CD14-positive monocyte (primary cell): Measurements from ENCODE around the gene E2F7. TPM values are rescaled to one million over a fixed set of nuclear protein-coding genes. Genes with fewer than 3 reads are reported as not detected.

ENCODE experiments used
- DNase-seq, 3 donors: peaks; one replicate each; pipeline ENCODE4 v3.0.0-alpha.2; 2011 to 2022
- H2AFZ ChIP-seq: 2 replicates; pipeline ENCODE4 v1.6.0; 2012; ENCODE audit warnings: mild to moderate bottlenecking, low read depth, low read length, inconsistent platforms; ENCODE audit not compliant: insufficient read depth, poor library complexity, severe bottlenecking
- H3K27ac ChIP-seq, 2 donors: 1 replicate in 1 of 2; 2 replicates in 1 of 2; pipeline ENCODE4 v1.5.1; 2012 to 2013; ENCODE audit warnings: low read length in 2 of 2, control low read depth in 1 of 2, inconsistent platforms in 1 of 2, low read depth in 1 of 2, mild to moderate bottlenecking in 1 of 2
- H3K27me3 ChIP-seq, 2 donors: one replicate each; pipeline versions ENCODE4 v1.6.0 to v1.6.1; 2011 to 2013; ENCODE audit warnings: low read length in 2 of 2; ENCODE audit not compliant: control insufficient read depth in 2 of 2, insufficient read depth in 2 of 2
- H3K36me3 ChIP-seq, 2 donors: replicated peaks in 1 of 2; 1 replicate in 1 of 2; 2 replicates in 1 of 2; pipeline versions ENCODE4 v1.5.1 to v1.6.1; 2012 to 2013; ENCODE audit warnings: low read length in 2 of 2, control low read depth in 1 of 2, inconsistent platforms in 1 of 2, mild to moderate bottlenecking in 1 of 2; ENCODE audit not compliant: insufficient read depth in 2 of 2, control insufficient read depth in 1 of 2
- H3K4me1 ChIP-seq, 2 donors: 1 replicate in 1 of 2; 2 replicates in 1 of 2; pipeline versions ENCODE4 v1.5.1 to v1.6.1; 2012 to 2013; ENCODE audit warnings: low read length in 2 of 2, control low read depth in 1 of 2, inconsistent platforms in 1 of 2, mild to moderate bottlenecking in 1 of 2, moderate library complexity in 1 of 2; ENCODE audit not compliant: insufficient read depth in 2 of 2, control insufficient read depth in 1 of 2
- H3K4me2 ChIP-seq: replicated peaks from 2 replicates; pipeline ENCODE3; 2012; ENCODE audit warnings: low read length, moderate library complexity, mild to moderate bottlenecking; ENCODE audit not compliant: poor library complexity, severe bottlenecking; ENCODE audit errors: extremely low read depth
- H3K4me3 ChIP-seq, 3 experiments: fragments of 200-600 bp in 1 of 3; sonication (generic) in 1 of 3; replicated peaks in 1 of 3; 1 replicate in 2 of 3; 2 replicates in 1 of 3; pipeline ENCODE4 v1.5.1; 2011 to 2013; ENCODE audit warnings: low read length in 3 of 3, mild to moderate bottlenecking in 3 of 3, control low read depth in 2 of 3, low read depth in 2 of 3, inconsistent platforms in 1 of 3, moderate library complexity in 1 of 3
- H3K79me2 ChIP-seq: 2 replicates; pipeline ENCODE4 v1.6.0; 2012; ENCODE audit warnings: mild to moderate bottlenecking, control low read depth, inconsistent platforms, low read length, moderate library complexity; ENCODE audit not compliant: insufficient read depth
- H3K9ac ChIP-seq: 2 replicates; pipeline ENCODE4 v1.6.0; 2017; ENCODE audit warnings: low read length, mild to moderate bottlenecking; ENCODE audit not compliant: insufficient read depth, poor library complexity, severe bottlenecking
- H3K9me3 ChIP-seq, 2 donors: replicated peaks in 1 of 2; 1 replicate in 1 of 2; 2 replicates in 1 of 2; pipeline versions ENCODE4 v1.5.1 to v1.6.1; 2012 to 2013; ENCODE audit warnings: low read length in 2 of 2, control low read depth in 1 of 2; ENCODE audit not compliant: control insufficient read depth in 1 of 2, insufficient read depth in 1 of 2
- H4K20me1 ChIP-seq: 2 replicates; pipeline ENCODE4 v1.6.0; 2012; ENCODE audit warnings: mild to moderate bottlenecking, low read length, control low read depth, moderate library complexity; ENCODE audit not compliant: insufficient read depth
- H3K27ac Mint-ChIP-seq, 7 donors: one replicate each; pipeline ENCODE4 v1.8.0; 2020; ENCODE audit warnings: mild to moderate bottlenecking in 7 of 7, mixed read lengths in 7 of 7, moderate library complexity in 6 of 7, inconsistent platforms in 2 of 7
- H3K27me3 Mint-ChIP-seq, 3 donors: one replicate each; pipeline ENCODE4 v1.8.0; 2021 to 2022; ENCODE audit warnings: low read depth in 3 of 3, mild to moderate bottlenecking in 3 of 3, mixed read lengths in 3 of 3, moderate library complexity in 3 of 3, inconsistent platforms in 1 of 3
- H3K36me3 Mint-ChIP-seq, 2 donors: one replicate each; pipeline ENCODE4 v1.8.0; 2020; ENCODE audit warnings: mixed read lengths in 2 of 2, inconsistent platforms in 1 of 2, mild to moderate bottlenecking in 1 of 2
- H3K4me1 Mint-ChIP-seq: one replicate; pipeline ENCODE4 v1.8.0; 2020; ENCODE audit warnings: mild to moderate bottlenecking, mixed read lengths
- H3K4me3 Mint-ChIP-seq, 2 donors: one replicate each; pipeline ENCODE4 v1.8.0; 2020; ENCODE audit warnings: mild to moderate bottlenecking in 2 of 2, mixed read lengths in 2 of 2, moderate library complexity in 1 of 2
- H3K9me3 Mint-ChIP-seq, 7 donors: one replicate each; pipeline ENCODE4 v1.8.0; 2020 to 2022; ENCODE audit warnings: mixed read lengths in 7 of 7, mild to moderate bottlenecking in 6 of 7, moderate library complexity in 6 of 7, inconsistent platforms in 2 of 7
- CTCF ChIP-seq: fragments of 200-600 bp; IDR thresholded peaks from one replicate; pipeline ENCODE4 v1.8.0; 2022; ENCODE audit warnings: antibody characterized with exemption, mild to moderate bottlenecking
- WGBS: methylation state at CpG from one replicate; pipeline ENCODE4 v1.1.5; 2013; ENCODE audit warnings: missing lambda C conversion rate; ENCODE audit not compliant: insufficient coverage; 5-methylcytosine and 5-hydroxymethylcytosine counted together
- intact Hi-C, 2 donors: fragments of 100-400 bp; cut with micrococcal nuclease; formaldehyde crosslinking; loops; one replicate each; pipeline versions ENCODE4 v1.15.0 to v1.15.1; 2023
- polyA plus RNA-seq, 3 donors: library from polyadenylated mRNA; depleted of rRNA in 1 of 3; unstranded in 2 of 3; stranded (reverse) in 1 of 3; fragments of 300-500 nt in 2 of 3; fragments of >200 nt in 1 of 3; fragmentation: Illumina TruSeq in 2 of 3; gene quantifications; 1 replicate in 2 of 3; 2 replicates in 1 of 3; pipeline ENCODE4 v1.2.3, GENCODE V29; 2012 to 2021

The E2F7 gene
- polyA plus RNA-seq, 3 donors, result not detected

- H3K4me3 Mint-ChIP-seq, result no peak overlapping the region
- no peak overlapping the region for H3K27ac Mint-ChIP-seq
- Histone ChIP-seq H3K27me3 (no peaks in the 10 kb centered on the region), H4K20me1 (no peaks in the 10 kb centered on the region), H2AFZ (no peak overlapping the region), H3K79me2 (no peaks in the 10 kb centered on the region), H3K36me3 (no peaks in the 10 kb centered on the region), H3K9ac (no peak overlapping the region), H3K4me2 (no peak overlapping the region), H3K9me3 (peaks cover 0 to 5% of the 10 kb centered on the region in 2 donors), H3K4me3 (no peak overlapping the region), H3K27ac (no peak overlapping the region), H3K4me1 (no peaks in the 10 kb centered on the region)
- 83% methylated on average over 1 of the region's 4 CpGs for WGBS
- H3K4me1 Mint-ChIP-seq, result no peaks in the 10 kb centered on the region
- TF ChIP-seq CTCF, result no peak
- DNase-seq, result no peak
- intact Hi-C loops, result no loop called here
- H3K9me3 Mint-ChIP-seq, result peaks cover 0 to 4% (median 0%) of the 10 kb centered on the region in 7 donors
- no peaks in the 10 kb centered on the region for H3K36me3 Mint-ChIP-seq
- H3K27me3 Mint-ChIP-seq, result no peaks in the 10 kb centered on the region
These were observed 68.2 kb downstream of the E2F7 start for GRCh38 chr12:76997011-76997780.

- Histone ChIP-seq H4K20me1 (no peaks in the 10 kb centered on the region), H3K4me2 (no peak overlapping the region), H3K36me3 (no peaks in the 10 kb centered on the region), H3K27ac (no peak overlapping the region), H3K27me3 (no peaks in the 10 kb centered on the region), H3K9ac (no peak overlapping the region), H2AFZ (no peak overlapping the region), H3K79me2 (no peaks in the 10 kb centered on the region), H3K4me3 (no peak overlapping the region), H3K9me3 (peaks cover 0 to 5% of the 10 kb centered on the region in 2 donors), H3K4me1 (no peaks in the 10 kb centered on the region)
- intact Hi-C loops, result no loop called here
- no peak overlapping the region for H3K4me3 Mint-ChIP-seq
- TF ChIP-seq CTCF, result no peak
- no peaks in the 10 kb centered on the region for H3K4me1 Mint-ChIP-seq
- peaks cover 0 to 8% (median 2%) of the 10 kb centered on the region in 7 donors for H3K9me3 Mint-ChIP-seq
- H3K27me3 Mint-ChIP-seq, result peaks cover 0 to 3% (median 1%) of the 10 kb centered on the region in 3 donors
- no peak for DNase-seq
- no CpG with 5 or more reads among the region's 1 CpG for WGBS
- no peaks in the 10 kb centered on the region for H3K36me3 Mint-ChIP-seq
- H3K27ac Mint-ChIP-seq, result no peak overlapping the region
These were observed 74.7 kb downstream of the E2F7 start for GRCh38 chr12:76990716-76991115.
